Right renal pelvis (tissue), 4 donors: ENCODE measurements around the gene IL9. TPM values are rescaled to one million over a fixed set of nuclear protein-coding genes. Genes with fewer than 3 reads are reported as not detected.
"Not testable (repeated sequence)": the region's sequence is repeated elsewhere in the genome, so short reads cannot be mapped to it uniquely, and the experiment has no call there.

Experiments
- DNase-seq, 4 donors: peaks; one replicate each; pipeline ENCODE4 v3.0.0-alpha.2; 2013; ENCODE audit warnings: low read depth in 4 of 4, low spot score in 3 of 4, missing footprints in 1 of 4
- polyA plus RNA-seq, 4 donors: library from polyadenylated mRNA; unstranded; fragments of 120-200 nt; gene quantifications; one replicate each; pipeline ENCODE4 v1.2.1, GENCODE V29; 2013; ENCODE audit not compliant: insufficient read length in 4 of 4

IL9 gene
- polyA plus RNA-seq, 4 donors, result not detected

DNA sequence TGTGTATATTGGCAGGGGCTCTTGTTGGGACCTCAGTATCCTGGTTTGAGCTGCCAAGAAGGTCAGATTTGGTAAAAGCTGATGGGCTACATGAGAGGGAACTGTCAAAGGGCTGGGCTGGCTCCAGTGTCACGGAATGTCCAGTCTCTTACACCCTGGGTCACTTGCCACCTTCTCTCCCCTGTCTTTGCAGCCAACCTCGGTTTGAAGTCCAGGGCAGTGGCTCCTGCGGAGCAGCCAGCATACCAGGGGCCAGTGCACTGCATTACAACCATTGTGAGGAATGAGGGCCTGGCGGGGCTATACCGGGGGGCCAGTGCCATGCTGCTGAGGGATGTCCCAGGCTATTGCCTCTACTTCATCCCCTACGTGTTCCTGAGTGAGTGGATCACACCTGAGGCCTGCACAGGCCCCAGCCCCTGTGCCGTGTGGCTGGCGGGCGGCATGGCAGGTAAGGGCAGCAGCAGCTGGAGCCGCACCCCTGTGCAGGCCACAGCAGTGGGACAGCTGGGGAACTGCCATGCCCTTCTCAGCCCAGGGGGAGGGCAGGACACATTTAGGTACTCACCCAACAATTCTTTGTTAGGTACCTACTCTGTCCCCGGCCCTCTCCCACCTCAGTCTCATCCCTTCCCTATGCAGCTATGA is 24.2 kb downstream of the IL9 start:
- no peak for DNase-seq

DNA sequence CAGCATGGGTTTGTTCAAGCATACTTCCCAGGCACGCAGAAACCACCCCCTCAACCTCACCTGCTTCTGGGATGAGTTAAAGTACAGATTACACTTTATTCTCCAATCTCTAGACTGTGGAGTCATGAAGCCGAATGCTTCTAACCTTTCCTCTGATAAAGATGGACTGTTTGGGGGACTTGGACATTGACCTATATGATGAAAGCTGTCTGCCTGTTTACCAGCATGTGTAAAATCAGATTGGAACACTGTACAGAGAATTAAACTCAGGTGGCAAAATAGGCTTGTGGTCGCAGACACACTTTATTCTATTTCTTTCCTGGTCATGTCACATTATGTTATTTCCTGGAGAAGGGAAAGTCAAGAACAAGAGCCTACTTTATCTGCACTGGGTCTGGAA is 25.7 kb downstream of the IL9 start:
- no peak for DNase-seq

DNA sequence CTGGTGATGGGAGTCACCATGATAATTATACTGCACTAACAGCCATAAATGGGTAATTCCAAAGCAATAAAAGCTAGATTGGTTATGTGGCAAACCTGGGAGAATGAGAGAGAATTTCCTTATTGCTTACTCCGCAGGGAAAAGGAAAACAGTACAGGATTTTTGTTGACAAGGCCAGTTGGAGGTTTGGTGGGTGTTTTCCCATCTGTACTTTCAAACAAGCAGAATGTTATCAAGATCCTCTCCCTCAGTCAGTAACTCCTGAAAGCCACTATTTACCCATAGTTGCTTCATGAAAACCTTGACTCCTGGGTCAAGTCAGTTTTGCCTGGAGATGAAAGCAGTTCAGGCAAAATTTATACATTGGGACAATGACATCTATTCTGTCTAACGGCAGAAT is 26.4 kb downstream of the IL9 start:
- DNase-seq, result no peak

DNA sequence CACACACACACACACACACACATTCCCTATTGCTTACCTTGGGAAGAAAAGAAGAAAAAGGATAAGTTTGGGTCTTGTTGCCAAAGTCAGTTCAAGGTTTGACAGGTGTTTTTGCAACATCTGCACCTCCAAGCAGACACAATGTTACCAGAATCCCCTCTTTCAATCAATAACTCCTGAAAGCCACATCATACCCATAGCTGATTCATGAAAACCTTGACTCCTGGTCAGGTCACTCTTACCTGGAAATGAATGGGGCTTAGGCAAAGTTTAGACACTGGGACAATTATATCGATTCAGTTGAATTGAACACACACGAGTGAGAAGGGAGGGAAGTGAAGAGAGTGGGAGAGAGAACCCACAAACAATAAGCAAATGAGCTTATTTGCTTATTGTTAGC is 27.0 kb downstream of the IL9 start:
- no peak for DNase-seq

DNA sequence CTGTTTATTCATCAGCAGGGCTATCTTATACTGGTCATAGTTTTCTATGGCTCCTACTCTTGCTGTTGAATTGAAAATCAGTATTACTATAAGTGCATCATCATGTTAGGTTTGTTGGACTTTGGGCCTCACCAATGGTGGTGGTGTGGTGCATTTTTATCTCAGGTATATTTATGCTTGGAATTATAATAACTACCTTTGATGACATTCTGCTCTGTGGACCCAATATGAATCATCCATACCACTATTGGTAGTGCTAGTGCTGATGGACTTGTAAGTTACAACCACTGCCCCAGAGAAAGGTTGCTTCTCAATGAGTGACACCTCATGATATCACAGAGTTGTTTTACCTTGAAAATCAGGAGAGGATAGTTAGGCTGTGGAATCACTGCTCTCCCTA is 28.0 kb downstream of the IL9 start:
- DNase-seq, result no peak

DNA sequence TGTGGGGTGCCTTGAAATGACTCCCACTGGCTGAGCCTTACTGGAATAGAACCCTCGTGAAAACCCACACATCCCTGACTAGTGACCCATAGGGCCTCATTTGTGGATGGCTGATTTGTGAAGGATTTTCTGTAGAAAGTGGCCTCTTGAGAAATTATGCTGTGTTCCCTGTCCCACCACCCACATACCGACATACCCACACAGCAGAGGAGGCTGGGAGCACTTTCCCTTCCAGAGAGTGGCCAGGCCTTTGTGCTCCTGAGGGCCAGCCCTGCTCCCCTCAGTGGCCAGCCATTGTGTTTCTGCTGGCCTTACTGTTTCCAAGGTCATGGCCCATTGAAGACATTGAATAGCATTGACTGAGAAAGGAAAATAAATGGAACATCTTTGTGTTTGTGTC is 29.6 kb downstream of the IL9 start:
- no peak for DNase-seq

DNA sequence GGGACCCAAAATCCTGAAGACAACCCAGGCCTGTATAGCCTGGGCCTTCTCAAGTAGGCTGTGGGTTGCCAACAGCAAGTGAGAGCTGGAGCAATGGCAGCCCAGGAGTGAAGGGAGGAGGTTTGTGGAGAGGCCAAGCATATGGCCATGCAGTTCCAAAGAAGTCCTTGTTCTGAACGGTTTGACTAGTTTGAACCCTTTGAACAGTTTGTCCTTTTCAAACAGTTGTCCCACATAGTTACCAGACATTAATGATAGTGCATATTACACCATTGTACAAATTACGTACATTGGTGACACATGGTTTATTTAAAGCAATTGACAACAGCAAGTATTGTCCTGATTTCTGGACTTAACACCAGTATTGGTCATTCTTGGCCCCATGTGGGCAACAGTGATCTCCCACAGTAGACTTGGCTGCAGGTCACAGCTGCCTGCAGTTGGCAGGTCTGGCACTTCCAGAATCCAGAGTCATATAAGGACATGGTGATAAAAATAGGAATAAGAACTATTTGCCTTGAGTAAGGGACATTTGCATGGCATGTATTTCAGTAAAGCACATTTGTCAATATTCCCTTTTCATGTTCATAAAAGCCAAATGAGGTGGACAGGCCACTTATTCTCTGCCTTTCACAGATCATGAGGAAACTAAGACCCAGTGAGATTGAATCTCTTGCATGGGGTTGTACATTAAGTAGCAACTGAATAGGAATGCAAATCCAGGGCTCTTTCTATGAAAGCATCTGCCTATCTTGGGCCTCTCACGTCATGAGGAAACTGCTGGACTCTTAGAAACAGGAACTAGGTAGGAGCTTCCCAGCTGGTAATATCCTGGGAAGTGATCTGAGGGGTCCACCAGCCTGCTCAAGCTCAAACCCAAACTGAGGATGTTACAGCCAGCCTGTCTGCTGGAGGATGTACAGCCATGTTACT is 30.9 kb downstream of the IL9 start:
- DNase-seq, result no peak

DNA sequence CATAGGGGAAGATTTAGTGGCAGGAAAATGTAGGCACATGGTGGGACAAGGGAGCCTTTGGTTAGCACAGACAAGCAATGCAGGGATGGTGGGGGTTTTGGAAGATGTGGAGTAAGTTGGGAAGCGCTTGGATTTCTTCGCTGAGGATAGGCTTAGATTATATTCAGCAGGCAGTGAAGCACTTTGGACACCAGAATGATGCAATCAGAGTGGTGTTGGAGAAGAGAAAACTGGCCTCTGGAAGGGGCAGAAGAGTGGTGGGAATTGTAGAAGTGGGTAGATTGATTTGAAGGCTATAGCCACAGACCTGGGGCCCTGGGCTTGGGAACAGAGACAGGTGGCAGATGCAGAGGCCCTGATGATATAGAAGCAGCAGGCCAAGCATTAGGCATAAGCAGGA is 32.9 kb downstream of the IL9 start:
- DNase-seq, result no peak

DNA sequence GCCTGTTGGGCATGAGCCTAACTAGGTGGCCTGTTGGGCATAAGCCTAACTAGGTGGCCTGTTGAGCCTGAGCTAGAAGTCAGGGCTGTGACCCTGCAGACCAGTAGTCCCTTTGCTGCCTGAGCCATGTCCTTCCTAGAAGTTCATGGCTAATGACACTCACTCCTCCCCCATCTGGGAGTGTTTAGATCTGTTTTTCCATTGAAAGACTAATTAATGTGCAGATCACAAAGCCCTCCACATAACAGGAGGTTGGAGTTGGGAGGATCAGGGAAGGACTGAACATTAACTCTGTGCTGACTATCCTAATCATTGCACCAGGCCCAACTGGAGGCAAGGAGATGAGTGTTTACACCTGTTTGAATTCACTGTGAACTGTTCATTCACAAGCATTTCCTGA is 33.6 kb downstream of the IL9 start:
- no peak for DNase-seq

DNA sequence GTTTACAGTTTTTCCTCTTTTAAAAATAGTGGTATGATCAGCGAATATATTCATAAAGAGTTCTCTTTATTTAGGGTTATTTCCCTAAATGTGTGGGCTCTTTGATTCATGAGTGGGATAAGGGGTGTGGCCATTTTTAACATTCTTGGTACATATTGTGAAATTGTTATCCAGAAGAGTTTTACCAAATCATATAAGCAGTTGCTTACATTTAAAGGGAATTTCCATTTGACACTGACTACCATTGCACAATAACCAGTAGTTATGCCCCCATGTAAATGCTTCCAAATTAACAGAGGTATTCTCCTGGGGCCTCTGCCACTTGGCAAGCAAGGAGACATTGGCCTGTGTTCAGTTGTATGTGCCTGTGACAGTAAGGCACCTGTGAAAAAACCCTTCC is 34.0 kb downstream of the IL9 start:
- DNase-seq, result no peak

DNA sequence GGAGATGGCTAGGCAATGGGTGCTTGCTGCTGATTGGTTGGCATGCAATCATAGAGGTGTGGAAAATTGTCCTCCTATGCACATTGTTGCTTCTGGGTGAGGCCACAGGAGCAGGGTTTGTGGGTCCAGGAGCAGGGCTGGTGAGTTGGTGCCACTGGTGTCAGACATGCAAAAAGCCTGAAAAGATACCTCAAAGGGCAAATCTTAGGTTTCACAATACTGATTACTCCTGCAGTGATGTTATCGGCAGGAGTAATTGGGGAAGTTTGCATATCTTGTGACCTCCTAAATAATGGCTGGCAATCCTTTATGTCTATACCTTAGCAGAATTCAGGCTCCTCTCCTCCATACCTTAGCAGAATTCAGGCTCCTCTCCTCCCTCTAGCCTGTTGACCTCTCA is 36.0 kb downstream of the IL9 start:
- DNase-seq, result no peak

DNA sequence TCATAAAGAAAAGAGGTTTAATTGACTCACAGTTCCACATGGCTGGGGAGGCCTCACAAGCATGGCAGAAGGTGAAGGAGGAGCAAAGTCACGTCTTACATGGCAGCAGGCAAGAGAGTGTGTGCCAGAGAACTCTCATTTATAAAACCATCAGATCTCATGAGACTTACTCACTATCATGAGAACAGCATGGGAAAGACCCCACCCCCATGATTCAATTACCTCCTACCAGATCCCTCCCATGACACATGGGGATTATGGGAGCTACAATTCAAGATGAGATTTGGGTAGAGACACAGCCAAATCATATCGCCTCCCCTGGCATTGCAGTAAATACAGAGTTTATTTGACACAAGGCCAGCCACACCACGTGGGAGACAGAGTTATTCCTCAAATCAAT is 36.5 kb downstream of the IL9 start:
- not testable (repeated sequence) for DNase-seq

DNA sequence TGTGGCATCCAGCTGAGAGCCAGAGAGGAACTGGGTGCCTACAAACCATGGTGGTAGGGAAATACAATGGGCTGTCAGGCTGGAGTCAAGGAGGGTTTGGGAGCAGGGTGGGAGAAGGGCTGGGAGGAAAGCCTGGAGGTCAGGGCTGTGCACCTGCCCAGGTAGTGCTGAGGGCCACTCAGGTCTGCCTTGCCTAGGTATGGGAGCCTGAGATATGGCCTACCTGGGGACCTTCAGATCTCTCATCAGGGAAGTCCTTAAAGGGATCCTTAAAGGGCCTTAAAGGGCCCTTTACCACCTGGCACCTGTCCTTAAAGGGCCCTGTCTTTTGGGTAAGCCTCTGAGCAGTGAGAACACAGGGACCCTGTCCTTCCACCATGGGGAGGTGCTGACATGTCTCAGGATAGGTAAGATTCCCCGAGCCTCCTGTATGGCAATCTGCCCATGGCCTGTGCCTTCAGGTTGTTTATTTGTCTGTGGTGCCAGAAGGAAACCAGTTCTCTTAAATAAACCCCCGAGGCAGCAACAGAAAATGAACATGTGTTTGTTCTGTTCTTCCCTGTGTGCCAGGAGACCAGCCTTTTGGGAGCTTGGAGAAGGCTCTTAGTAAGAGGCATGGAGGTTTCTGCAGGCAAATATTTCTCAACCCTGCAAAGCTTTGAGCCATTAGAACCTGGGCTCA is 37.9 kb downstream of the IL9 start:
- DNase-seq, result no peak

DNA sequence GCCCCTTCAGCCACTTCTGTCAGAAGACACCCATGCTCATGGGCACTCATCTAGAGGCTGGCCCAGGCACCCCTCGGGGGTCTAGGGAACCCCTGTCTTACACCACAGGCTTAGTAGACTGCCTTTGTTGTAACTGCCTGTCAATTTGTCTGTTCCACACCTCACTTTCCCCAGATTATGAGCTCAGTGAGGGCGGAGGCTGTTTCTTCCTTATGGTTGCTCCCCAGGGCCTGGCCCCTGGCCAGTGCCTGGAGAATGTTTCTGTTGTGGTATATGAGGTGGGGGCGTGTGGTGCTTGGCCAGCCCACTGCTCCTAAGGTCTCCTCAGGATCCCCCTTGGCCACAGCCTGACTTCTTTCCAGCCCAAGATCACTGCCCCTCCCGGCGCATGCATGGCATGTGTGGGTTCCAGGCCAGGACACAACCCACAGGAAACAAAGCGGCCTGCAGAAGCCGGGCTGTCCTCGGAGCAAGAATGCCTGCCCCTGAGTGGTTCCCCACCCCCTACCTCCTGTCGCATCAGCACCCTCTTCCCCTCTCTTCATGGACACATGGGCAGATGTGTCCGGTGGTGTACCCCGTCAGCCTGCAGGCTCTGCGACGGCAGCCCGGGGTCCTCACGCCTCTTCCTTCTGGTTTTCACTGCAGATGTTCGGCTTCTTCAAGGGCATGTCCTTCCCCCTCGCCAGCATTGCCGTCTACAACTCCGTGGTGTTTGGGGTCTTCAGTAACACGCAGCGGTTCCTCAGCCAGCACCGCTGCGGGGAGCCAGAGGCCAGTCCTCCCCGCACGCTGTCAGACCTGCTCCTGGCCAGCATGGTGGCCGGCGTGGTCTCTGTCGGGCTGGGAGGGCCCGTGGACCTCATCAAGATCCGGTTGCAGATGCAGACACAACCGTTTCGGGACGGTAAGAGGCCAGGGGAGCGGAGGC is 43.5 kb downstream of the IL9 start:
- DNase-seq, result no peak

DNA sequence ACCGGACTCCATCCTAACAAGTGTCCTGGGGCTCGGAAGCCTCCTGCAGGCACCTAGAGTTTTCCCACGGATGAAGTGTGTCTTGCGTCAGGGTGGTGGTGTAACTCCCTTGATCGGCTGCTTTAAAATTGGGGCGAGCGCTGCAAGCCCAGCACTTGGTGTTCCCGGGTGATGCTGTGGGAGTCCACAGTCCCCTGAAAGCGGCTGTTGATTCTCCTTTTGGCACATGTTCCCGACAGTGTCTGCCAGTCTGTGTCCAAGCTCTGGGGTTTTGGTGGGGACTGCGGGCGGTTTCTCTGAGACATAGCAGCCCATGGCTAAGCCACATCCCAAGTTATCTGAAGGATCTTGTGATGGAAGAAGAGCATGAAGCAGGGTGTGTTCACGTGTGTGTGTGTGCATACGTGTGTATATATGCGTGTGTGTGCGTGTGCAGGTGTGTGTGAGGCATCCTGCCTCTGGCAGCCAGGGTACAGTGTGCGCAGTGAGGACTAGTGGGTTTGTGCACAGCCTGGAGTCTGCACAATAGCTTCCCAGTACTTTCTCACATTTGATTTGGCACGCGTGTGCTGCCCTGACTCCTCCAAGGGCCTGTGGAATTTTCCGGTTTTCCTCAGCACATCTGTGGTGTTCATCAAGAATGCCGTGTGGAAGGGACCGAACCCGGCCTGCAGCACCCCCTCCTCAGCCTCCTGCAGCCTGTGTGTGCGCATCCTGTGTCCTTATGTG is 44.3 kb downstream of the IL9 start:
- DNase-seq, result no peak

DNA sequence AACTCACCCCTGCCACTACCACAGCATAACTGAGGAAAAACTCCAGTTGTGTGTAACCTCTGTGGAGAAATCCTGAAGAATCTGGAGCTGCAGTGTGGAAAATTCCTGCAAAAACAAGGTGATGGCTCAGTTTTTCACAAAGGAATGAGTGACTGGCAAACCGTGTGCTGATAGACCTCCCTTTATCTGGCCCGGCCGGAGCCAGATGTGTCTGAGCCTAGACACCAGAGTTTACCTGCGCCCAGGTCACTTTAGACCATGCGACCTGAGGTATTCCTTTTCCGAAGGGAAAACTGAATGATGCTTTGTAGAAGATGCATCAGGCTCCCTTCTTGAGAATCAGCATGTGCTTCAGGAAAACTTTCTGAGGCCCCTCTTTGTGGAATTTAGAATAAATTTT is 45.0 kb downstream of the IL9 start:
- DNase-seq, result no peak

DNA sequence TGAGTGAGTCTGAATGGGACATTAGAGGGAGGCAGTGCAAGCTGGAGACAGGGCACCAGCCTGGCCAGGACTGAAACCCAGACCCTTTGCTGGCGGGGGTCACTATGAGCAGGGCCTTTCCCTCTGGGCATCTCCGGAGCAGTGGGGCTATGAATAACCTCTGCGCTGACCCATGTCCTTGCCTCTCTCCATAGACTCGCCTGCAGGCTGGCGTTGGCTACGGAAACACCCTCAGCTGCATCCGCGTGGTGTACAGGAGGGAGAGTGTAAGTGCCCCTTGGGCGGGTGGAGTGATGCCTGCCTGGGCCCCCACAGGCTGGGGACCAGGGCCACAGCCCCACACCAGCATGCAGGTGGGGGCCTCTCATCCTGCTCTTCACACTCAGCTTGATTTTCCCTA is 45.4 kb downstream of the IL9 start:
- DNase-seq, result no peak

DNA sequence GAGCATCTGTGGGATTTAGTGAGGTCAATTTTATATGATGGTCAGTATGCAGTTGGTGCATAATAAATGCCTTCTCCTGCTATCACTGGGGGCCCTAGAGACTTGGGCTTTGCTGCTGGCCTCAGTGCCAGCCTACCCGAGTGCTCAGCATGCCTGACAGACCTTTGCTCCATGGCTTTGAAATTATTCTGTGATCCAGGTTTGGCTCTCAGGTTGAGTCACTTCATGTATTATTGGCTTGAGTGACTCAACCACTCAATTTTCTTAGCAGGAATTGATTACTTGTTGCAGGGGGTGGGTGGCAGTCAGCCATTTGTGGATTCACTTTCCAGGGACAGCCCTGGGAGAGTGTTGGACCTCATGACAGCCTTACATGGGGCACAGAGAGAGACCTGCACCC is 47.7 kb downstream of the IL9 start:
- no peak for DNase-seq

DNA sequence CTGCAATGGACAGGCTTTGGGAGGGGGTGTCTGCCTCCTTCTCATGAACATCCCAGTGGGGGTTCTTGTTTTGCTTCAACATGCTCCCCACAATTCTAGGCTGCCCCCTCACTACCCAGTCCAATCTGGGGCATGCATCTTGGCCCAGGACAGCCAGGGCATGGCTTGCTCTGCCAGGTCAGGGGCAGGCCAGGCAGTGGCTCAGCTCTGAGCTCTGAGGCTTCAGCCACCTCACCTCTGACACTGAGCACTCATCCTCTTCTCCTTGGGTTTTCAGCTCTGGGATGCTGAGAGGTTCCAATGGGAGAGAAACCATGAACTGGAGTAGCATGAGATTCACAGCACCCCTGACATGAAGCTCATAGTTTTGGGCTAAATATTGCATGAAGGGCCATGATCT is 49.3 kb downstream of the IL9 start:
- DNase-seq, result no peak
